ENCODE results near the gene SLC24A3.

DNA sequence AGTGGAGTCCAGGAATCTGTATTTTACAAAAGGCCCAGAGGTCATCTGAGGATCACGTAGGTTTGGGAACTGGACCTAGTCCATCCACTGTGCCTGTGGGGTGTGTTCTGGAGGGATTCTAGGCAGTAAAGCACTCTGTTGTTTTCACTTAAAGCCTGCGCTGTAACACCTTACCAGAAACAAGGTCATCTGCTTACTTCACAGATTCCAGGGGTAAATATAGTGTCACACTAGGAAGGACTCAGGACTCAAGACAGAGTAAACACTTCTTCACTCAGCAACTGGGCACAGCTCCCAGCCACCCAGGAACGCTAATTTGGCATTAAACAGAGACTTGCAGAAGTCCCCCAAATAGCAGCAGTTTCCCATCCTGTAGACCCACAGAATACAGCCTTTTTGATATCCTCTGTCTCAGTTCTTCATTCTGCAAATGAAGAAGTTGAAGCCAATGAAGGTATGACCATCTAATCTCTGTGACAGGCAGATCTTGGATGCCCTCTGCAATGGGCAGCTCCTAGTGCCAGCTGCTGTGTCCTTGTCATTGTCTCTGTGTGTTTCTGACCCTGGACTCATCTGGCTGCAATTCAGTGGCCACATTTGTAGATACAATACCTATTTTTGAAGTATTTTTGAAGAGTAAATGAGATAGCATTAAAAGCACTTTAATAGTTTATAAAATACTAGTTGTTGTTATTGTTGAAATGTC, 129.1 kb downstream of the SLC24A3 start:
- TF ChIP-seq CTCF (conservative IDR thresholded peaks at IDR 0.05; ENCODE audit: low read depth in 2 of 2) (no peak), EZH2phosphoT487 (IDR thresholded peaks at IDR 0.05; ENCODE audit: unreplicated experiment) (no peak)
- TF ChIP-seq, protein P1, sequence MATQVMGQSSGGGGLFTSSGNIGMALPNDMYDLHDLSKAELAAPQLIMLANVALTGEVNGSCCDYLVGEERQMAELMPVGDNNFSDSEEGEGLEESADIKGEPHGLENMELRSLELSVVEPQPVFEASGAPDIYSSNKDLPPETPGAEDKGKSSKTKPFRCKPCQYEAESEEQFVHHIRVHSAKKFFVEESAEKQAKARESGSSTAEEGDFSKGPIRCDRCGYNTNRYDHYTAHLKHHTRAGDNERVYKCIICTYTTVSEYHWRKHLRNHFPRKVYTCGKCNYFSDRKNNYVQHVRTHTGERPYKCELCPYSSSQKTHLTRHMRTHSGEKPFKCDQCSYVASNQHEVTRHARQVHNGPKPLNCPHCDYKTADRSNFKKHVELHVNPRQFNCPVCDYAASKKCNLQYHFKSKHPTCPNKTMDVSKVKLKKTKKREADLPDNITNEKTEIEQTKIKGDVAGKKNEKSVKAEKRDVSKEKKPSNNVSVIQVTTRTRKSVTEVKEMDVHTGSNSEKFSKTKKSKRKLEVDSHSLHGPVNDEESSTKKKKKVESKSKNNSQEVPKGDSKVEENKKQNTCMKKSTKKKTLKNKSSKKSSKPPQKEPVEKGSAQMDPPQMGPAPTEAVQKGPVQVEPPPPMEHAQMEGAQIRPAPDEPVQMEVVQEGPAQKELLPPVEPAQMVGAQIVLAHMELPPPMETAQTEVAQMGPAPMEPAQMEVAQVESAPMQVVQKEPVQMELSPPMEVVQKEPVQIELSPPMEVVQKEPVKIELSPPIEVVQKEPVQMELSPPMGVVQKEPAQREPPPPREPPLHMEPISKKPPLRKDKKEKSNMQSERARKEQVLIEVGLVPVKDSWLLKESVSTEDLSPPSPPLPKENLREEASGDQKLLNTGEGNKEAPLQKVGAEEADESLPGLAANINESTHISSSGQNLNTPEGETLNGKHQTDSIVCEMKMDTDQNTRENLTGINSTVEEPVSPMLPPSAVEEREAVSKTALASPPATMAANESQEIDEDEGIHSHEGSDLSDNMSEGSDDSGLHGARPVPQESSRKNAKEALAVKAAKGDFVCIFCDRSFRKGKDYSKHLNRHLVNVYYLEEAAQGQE (IDR thresholded peaks at IDR 0.05; ENCODE audit: unreplicated experiment): no peak
